HG02973 (cell line): ENCODE results near the gene EFCAB3.
"Not testable (repeated sequence)": the region's sequence is repeated elsewhere in the genome, so short reads cannot be mapped to it uniquely, and the experiment has no call there.

ENCODE experiments used
- ATAC-seq: cut with Tn5 transposase; IDR thresholded peaks from one replicate; pipeline ENCODE4 v1.9.1; 2021; ENCODE audit warnings: moderate library complexity; ENCODE audit not compliant: unreplicated experiment

Gene EFCAB3

GRCh38 chr17:62458483-62458882, 78.1 kb downstream of the EFCAB3 start:
- ATAC-seq, result not testable (repeated sequence)

GRCh38 chr17:62464422-62464821, 84.1 kb downstream of the EFCAB3 start:
- ATAC-seq, result not testable (repeated sequence)

- not testable (repeated sequence) for ATAC-seq
Measured at GRCh38 chr17:62465271-62465670, 84.9 kb downstream of the EFCAB3 start.
